GM23338 (cell line): Measurements from ENCODE around the gene CAMSAP3. TPM values are rescaled to one million over a fixed set of nuclear protein-coding genes. Genes with fewer than 3 reads are reported as not detected.
A peak's percentile ranks its signal among the peaks of the same experiment; 100 is the strongest.

Experiments used
- ATAC-seq: fragments of 200-7000 bp; cut with Tn5 transposase; 3 replicates; pipeline ENCODE4 v1.9.1; 2020
- DNase-seq: peaks from one replicate; pipeline ENCODE4 v3.0.0-alpha.2; 2015; ENCODE audit warnings: low spot score
- H2AFZ ChIP-seq: fragments of 200-600 bp; sonication (generic); 2 replicates; pipeline ENCODE4 v1.8.0; 2016; ENCODE audit warnings: antibody characterized with exemption, mild to moderate bottlenecking, moderate library complexity
- H3F3A ChIP-seq: fragments of 200-600 bp; sonication (generic); replicated peaks from 2 replicates; pipeline ENCODE4 v1.8.0; 2017; ENCODE audit warnings: antibody characterized with exemption, mixed run types, low read depth
- H3K27ac ChIP-seq: fragments of 200-600 bp; sonication (generic); 2 replicates; pipeline ENCODE4 v1.6.1; 2016; ENCODE audit warnings: low read depth
- H3K27me3 ChIP-seq: fragments of 200-600 bp; sonication (generic); 2 replicates; pipeline ENCODE4 v1.8.0; 2016; ENCODE audit warnings: mild to moderate bottlenecking, mixed run types, moderate library complexity; ENCODE audit not compliant: insufficient read depth
- H3K36me3 ChIP-seq: fragments of 200-600 bp; sonication (generic); 2 replicates; pipeline ENCODE4 v1.8.0; 2016; ENCODE audit warnings: mild to moderate bottlenecking; ENCODE audit not compliant: insufficient read depth
- H3K4me1 ChIP-seq: fragments of 200-600 bp; sonication (generic); 2 replicates; pipeline ENCODE4 v1.8.0; 2016; ENCODE audit warnings: mild to moderate bottlenecking, moderate library complexity; ENCODE audit not compliant: insufficient read depth
- H3K4me2 ChIP-seq: fragments of 200-600 bp; sonication (generic); 2 replicates; pipeline ENCODE4 v1.7.1; 2017; ENCODE audit warnings: mixed run types
- H3K4me3 ChIP-seq: fragments of 200-600 bp; sonication (generic); 2 replicates; pipeline ENCODE4 v1.6.1; 2016; ENCODE audit warnings: mixed run types
- H3K79me2 ChIP-seq: fragments of 200-600 bp; sonication (generic); replicated peaks from 2 replicates; pipeline ENCODE4 v1.8.0; 2017; ENCODE audit warnings: mild to moderate bottlenecking; ENCODE audit not compliant: insufficient read depth
- H3K9me2 ChIP-seq: fragments of 200-600 bp; sonication (generic); 2 replicates; pipeline ENCODE4 v1.8.0; 2017; ENCODE audit not compliant: insufficient read depth
- H4K20me1 ChIP-seq: fragments of 200-600 bp; sonication (generic); replicated peaks from 2 replicates; pipeline ENCODE4 v1.8.0; 2017; ENCODE audit warnings: mild to moderate bottlenecking; ENCODE audit not compliant: insufficient read depth
- H3K27ac Mint-ChIP-seq: 2 replicates; pipeline ENCODE4 v1.8.0; 2020; ENCODE audit warnings: inconsistent platforms, mild to moderate bottlenecking, moderate library complexity, mixed read lengths
- H3K27me3 Mint-ChIP-seq: 3 replicates; pipeline ENCODE4 v1.8.0; 2022; ENCODE audit warnings: low read depth, mild to moderate bottlenecking, moderate library complexity, mixed read lengths, inconsistent platforms; ENCODE audit not compliant: insufficient read depth, poor library complexity
- H3K36me3 Mint-ChIP-seq: 3 replicates; pipeline ENCODE4 v1.8.0; 2021; ENCODE audit warnings: low read depth, mild to moderate bottlenecking, inconsistent platforms, moderate library complexity, mixed read lengths
- H3K4me1 Mint-ChIP-seq: 3 replicates; pipeline ENCODE4 v1.8.0; 2020; ENCODE audit warnings: mild to moderate bottlenecking, inconsistent platforms, mixed read lengths
- H3K4me3 Mint-ChIP-seq: 3 replicates; pipeline ENCODE4 v1.8.0; 2021; ENCODE audit warnings: moderate library complexity, mild to moderate bottlenecking, inconsistent platforms, mixed read lengths
- H3K9me3 Mint-ChIP-seq: 3 replicates; pipeline ENCODE4 v1.8.0; 2020; ENCODE audit warnings: moderate library complexity, mild to moderate bottlenecking, inconsistent platforms, mixed read lengths
- CREB1 ChIP-seq: fragments of 250-450 bp; sonication (Bioruptor Pico); IDR thresholded peaks from 2 replicates; pipeline ENCODE4 v1.5.0; 2020; ENCODE audit warnings: low read depth, mild to moderate bottlenecking, moderate library complexity
- ETS1 ChIP-seq: IDR thresholded peaks from 2 replicates; pipeline ENCODE4 v1.6.1; 2016; ENCODE audit warnings: antibody characterized with exemption
- EZH2 ChIP-seq: fragments of 200-600 bp; sonication (generic); IDR thresholded peaks from one replicate; pipeline ENCODE4 v1.8.0; 2017; ENCODE audit warnings: antibody characterized with exemption, mild to moderate bottlenecking, low read depth; ENCODE audit not compliant: unreplicated experiment
- NANOG ChIP-seq: IDR thresholded peaks from 2 replicates; pipeline ENCODE4 v1.6.1; 2016; ENCODE audit warnings: antibody characterized with exemption, borderline replicate concordance
- POLR2AphosphoS5 ChIP-seq: IDR thresholded peaks from 2 replicates; pipeline ENCODE4 v1.6.1; 2016; ENCODE audit warnings: antibody characterized with exemption, low read depth
- STAT1 ChIP-seq: IDR thresholded peaks from one replicate; pipeline ENCODE4 v1.6.1; 2016; ENCODE audit warnings: antibody characterized with exemption; ENCODE audit not compliant: unreplicated experiment
- ZNF114 ChIP-seq: fragments of 250-450 bp; sonication (Bioruptor Pico); IDR thresholded peaks from 2 replicates; pipeline ENCODE4 v1.5.0; 2020; ENCODE audit warnings: mild to moderate bottlenecking, moderate library complexity
- polyA plus RNA-seq: library from polyadenylated mRNA; unstranded; fragments of >200 nt; fragmentation: Nextera tagmentation; extraction: Ambion mirVana; gene quantifications from 2 replicates; pipeline ENCODE4 v1.2.1, GENCODE V29; 2016
- total RNA-seq: library from RNA; depleted of rRNA; stranded (reverse); fragments of >200 nt; shearing (Covaris generic); gene quantifications from 2 replicates; pipeline ENCODE4 v1.2.3, GENCODE V29; 2014
- TF ChIP-seq, protein P1 (sequence below): fragments of 250-450 bp; sonication (Bioruptor Pico); IDR thresholded peaks from 2 replicates; pipeline ENCODE4 v1.5.0; 2020; ENCODE audit warnings: mild to moderate bottlenecking, moderate library complexity
- TF ChIP-seq, protein P2 (sequence below): IDR thresholded peaks from one replicate; pipeline ENCODE4 v1.6.1; 2018; ENCODE audit warnings: antibody characterized with exemption; ENCODE audit not compliant: unreplicated experiment

CAMSAP3 gene
- total and polyA plus RNA-seq, 2 experiments from 2014 or later: 6.4 to 32.2 TPM

- no peak overlapping the region for H3K4me3 Mint-ChIP-seq
- H3F3A ChIP-seq: no peaks in the 10 kb centered on the region
- ATAC-seq: no peak
- no peak overlapping the region for H2AFZ ChIP-seq
- H3K27me3 Mint-ChIP-seq: peaks cover 6% of the 10 kb centered on the region
- H3K27me3 ChIP-seq: no peaks in the 10 kb centered on the region
- H3K27ac Mint-ChIP-seq: no peak overlapping the region
- H3K9me2 ChIP-seq: no peaks in the 10 kb centered on the region
- H3K4me1 Mint-ChIP-seq: no peaks in the 10 kb centered on the region
- H3K9me3 Mint-ChIP-seq: no peaks in the 10 kb centered on the region
- no peaks in the 10 kb centered on the region for H3K79me2 ChIP-seq
- H3K36me3 Mint-ChIP-seq: no peaks in the 10 kb centered on the region
- no peaks in the 10 kb centered on the region for H3K36me3 ChIP-seq
- TF ChIP-seq NANOG (no peak), CREB1 (CRISPR knock-in tag) (no peak), ZNF114 (CRISPR knock-in tag) (no peak), POLR2AphosphoS5 (no peak), EZH2 (no peak), STAT1 (no peak), ETS1 (no peak)
- TF ChIP-seq, protein P1, sequence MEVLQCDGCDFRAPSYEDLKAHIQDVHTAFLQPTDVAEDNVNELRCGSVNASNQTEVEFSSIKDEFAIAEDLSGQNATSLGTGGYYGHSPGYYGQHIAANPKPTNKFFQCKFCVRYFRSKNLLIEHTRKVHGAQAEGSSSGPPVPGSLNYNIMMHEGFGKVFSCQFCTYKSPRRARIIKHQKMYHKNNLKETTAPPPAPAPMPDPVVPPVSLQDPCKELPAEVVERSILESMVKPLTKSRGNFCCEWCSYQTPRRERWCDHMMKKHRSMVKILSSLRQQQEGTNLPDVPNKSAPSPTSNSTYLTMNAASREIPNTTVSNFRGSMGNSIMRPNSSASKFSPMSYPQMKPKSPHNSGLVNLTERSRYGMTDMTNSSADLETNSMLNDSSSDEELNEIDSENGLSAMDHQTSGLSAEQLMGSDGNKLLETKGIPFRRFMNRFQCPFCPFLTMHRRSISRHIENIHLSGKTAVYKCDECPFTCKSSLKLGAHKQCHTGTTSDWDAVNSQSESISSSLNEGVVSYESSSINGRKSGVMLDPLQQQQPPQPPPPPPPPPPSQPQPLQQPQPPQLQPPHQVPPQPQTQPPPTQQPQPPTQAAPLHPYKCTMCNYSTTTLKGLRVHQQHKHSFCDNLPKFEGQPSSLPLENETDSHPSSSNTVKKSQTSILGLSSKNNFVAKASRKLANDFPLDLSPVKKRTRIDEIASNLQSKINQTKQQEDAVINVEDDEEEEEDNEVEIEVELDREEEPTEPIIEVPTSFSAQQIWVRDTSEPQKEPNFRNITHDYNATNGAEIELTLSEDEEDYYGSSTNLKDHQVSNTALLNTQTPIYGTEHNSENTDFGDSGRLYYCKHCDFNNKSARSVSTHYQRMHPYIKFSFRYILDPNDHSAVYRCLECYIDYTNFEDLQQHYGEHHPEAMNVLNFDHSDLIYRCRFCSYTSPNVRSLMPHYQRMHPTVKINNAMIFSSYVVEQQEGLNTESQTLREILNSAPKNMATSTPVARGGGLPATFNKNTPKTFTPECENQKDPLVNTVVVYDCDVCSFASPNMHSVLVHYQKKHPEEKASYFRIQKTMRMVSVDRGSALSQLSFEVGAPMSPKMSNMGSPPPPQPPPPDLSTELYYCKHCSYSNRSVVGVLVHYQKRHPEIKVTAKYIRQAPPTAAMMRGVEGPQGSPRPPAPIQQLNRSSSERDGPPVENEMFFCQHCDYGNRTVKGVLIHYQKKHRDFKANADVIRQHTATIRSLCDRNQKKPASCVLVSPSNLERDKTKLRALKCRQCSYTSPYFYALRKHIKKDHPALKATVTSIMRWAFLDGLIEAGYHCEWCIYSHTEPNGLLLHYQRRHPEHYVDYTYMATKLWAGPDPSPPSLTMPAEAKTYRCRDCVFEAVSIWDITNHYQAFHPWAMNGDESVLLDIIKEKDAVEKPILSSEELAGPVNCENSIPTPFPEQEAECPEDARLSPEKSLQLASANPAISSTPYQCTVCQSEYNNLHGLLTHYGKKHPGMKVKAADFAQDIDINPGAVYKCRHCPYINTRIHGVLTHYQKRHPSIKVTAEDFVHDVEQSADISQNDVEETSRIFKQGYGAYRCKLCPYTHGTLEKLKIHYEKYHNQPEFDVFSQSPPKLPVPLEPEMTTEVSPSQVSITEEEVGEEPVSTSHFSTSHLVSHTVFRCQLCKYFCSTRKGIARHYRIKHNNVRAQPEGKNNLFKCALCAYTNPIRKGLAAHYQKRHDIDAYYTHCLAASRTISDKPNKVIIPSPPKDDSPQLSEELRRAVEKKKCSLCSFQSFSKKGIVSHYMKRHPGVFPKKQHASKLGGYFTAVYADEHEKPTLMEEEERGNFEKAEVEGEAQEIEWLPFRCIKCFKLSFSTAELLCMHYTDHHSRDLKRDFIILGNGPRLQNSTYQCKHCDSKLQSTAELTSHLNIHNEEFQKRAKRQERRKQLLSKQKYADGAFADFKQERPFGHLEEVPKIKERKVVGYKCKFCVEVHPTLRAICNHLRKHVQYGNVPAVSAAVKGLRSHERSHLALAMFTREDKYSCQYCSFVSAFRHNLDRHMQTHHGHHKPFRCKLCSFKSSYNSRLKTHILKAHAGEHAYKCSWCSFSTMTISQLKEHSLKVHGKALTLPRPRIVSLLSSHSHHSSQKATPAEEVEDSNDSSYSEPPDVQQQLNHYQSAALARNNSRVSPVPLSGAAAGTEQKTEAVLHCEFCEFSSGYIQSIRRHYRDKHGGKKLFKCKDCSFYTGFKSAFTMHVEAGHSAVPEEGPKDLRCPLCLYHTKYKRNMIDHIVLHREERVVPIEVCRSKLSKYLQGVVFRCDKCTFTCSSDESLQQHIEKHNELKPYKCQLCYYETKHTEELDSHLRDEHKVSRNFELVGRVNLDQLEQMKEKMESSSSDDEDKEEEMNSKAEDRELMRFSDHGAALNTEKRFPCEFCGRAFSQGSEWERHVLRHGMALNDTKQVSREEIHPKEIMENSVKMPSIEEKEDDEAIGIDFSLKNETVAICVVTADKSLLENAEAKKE (CRISPR knock-in tag): no peak
- TF ChIP-seq, protein P2, sequence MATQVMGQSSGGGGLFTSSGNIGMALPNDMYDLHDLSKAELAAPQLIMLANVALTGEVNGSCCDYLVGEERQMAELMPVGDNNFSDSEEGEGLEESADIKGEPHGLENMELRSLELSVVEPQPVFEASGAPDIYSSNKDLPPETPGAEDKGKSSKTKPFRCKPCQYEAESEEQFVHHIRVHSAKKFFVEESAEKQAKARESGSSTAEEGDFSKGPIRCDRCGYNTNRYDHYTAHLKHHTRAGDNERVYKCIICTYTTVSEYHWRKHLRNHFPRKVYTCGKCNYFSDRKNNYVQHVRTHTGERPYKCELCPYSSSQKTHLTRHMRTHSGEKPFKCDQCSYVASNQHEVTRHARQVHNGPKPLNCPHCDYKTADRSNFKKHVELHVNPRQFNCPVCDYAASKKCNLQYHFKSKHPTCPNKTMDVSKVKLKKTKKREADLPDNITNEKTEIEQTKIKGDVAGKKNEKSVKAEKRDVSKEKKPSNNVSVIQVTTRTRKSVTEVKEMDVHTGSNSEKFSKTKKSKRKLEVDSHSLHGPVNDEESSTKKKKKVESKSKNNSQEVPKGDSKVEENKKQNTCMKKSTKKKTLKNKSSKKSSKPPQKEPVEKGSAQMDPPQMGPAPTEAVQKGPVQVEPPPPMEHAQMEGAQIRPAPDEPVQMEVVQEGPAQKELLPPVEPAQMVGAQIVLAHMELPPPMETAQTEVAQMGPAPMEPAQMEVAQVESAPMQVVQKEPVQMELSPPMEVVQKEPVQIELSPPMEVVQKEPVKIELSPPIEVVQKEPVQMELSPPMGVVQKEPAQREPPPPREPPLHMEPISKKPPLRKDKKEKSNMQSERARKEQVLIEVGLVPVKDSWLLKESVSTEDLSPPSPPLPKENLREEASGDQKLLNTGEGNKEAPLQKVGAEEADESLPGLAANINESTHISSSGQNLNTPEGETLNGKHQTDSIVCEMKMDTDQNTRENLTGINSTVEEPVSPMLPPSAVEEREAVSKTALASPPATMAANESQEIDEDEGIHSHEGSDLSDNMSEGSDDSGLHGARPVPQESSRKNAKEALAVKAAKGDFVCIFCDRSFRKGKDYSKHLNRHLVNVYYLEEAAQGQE: no peak
- no peaks in the 10 kb centered on the region for H3K4me1 ChIP-seq
- H3K4me2 ChIP-seq: no peak overlapping the region
- H3K27ac ChIP-seq: no peak overlapping the region
- H3K4me3 ChIP-seq: no peak overlapping the region
- peak; percentile 29 for DNase-seq
- no peaks in the 10 kb centered on the region for H4K20me1 ChIP-seq
Measured at GRCh38 chr19:7578127-7578526, 17.5 kb upstream of the CAMSAP3 start.
